ENCODE measurements around the gene SLC1A2.

Gene SLC1A2

DNA sequence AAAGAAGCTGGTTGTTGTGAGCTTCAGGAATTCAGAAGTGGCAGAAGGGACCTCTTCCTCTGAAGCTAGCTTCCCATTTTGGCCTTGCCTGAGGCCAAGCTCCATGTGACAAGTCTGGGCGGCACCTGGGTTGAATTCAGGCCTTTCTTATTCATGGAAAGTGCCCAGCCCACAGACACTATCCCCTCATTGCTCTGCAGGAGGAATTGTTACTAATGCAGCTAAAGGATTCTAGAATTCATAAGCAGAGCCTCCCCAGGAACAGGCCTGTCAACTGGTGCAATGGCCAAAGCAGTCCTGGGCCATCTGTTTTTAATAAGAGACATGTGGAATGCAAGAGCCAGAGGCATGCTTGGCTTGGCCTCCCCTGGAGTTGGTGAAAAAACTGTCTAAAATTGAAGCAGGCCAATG, 71.4 kb downstream of the SLC1A2 start:
- no peak for DNase-seq

DNA sequence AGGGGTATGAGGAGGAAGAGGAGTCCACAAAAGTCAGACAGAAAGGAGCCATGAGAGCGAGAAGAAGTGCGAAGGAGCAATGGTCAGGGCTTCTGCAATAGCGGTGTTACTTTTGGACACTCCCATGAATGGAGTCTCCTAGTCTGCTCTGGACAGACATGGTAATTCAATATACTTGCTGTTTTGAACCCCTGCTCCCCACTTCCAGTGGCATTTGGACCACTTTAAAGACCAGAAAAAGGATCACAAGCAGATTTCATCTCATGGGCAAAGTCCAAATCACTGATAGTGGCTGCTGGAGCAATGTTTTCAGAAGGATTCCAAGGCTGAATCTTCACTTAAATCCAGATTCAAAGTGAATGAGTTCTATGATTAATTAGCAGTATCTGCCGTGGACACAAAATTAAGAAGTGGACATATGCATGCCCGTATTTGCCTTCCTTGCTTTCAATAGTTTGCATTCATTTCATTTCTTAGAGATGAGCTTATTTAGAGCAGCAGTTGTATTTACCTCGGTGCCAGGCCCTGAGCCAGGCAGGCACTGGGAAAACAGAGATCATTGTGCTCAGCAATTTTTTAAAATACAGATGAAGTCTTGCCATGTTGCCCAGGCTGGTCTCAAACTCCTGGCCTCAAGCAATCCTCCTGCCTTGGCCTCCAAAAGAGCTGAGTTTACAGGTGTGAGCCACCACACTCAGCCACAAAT, 72.0 kb downstream of the SLC1A2 start:
- DNase-seq, result no peak

DNA sequence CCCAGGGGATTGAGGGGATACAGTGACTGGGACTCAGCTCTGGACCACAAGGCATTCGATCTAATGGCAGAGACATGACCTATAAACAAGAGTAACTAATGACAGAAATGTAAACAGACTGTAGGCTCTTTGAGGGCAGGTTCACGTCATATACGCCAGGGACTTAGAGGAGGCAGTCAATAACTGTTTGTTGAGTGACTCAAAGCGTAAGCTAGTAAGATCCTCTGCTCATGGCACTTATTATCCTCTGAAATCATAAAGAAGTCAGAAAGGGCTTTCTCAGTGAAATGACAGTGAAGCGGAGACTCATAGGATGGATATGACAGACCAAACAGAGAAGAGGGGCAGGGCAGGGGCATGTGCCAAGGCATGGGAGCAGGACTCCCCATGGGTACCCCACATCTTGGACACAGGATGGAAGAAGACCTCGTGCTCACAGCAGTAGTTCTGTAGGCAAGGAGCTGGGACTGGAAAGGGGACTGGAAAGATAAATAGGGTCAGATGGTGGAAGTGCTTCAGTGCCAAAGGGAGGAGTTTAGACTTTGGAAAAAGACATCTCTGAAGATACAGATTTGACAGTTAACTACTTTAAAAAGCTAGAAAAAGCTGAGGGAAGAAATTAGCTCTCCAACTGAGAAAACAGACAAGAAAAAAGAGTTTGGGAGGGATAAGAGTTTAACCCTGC, 72.7 kb downstream of the SLC1A2 start:
- DNase-seq, result no peak

DNA sequence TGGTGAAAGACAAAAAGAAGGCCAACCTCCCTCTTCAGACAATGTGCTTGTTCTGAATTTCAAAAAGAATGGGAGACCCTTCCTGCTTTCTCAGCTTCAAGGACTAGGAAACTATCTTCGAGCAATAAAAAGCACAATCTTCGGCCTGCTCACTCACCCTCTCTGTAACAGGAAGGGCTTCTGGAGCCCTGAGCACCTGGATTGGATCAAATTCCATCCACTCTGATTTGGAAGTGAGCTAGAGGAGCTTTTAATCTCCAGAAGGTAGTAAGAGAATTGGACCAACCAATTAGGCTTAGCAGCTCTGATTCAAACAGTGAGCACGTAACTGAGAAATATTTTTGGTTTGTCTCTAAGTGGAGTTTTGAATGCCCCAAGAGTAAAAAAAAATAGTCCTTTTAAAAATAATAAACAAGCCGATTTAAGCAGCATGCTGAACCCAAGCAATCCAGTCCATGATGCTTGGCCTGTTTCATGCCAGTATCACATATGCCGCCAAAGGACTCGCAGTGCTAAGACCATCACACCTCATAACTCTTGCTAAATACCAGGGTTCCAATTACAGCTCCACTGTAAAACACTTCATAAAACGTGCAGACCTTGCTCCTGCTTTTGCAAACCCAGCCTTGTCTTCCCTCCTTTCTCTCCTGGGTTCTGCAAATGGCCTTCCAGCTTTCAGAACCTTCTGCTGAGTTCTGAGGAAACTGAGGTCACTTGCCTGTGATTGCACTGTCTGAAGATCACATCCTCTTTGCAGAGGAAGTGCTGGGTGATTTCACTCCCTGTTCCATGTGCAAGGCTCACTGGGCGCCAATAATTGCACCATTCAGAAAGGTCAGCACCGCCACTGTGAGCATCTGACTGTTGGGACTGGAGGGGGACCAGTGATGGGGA, 74.4 kb downstream of the SLC1A2 start:
- DNase-seq, result no peak

DNA sequence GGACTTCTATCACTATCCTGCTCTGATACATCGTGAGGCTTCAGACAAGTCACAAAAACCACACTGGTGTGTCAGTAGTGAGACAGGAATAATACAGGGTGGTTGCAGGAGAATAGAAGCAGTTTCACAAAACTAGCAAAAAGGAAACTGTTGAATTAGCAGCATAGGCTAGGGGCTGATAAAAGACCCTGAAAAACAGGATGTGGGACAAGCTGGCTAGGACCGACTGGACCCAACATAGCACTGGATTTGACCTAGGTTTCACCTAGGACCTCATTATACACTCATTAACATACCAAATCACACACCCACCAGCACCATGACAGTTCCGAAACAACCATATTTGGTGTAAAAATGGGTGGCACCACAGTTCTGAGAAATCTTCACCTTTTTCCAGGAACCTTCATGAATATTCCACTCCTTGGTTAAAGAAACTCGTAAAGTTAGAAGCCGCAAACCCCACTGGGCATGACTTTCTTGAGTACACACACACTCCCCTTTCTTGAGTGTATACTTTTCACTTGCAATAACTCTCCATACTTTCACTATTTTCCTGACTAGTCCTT, 76.2 kb downstream of the SLC1A2 start:
- DNase-seq, result peak; percentile 44

DNA sequence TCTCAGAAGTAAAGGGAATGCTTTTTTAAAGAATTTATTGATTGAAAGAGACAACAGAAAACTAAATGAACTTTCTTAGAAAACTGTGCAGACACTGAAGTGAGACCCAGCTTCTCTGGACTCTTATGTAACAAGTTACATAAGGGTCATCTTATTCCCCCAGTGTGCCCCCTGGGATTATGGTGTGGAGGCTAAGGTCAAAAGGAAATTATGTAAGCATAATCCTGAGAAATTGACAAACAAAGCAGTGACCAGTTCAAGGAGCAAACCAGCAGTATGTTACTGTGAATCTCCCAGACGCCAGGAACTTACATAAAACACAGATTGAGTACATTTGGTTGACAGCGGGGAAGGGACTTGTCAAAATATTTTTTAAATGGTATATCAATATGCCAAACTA, 78.6 kb downstream of the SLC1A2 start:
- DNase-seq, result no peak

DNA sequence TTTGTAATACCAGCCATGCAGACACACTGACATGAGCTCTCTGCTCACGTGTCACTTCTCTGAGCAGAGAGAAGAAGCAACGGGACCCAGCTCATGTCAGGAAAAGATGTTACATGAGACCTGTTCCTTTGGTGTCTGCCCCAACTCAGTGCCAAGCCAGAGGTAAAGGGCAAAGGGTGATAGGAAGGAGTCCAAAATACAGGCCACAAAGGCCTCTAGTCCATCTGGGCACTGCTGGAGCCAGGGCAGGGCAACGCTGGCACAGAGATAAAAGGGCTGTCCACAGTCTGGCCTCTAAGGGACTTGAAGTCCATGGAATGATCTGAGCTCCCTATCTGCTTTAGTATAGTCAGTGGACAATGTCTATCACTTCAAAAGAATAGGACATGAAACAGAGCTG, 79.3 kb downstream of the SLC1A2 start:
- no peak for DNase-seq

- DNase-seq, result no peak
Observed at GRCh38 chr11:35338921-35339320, 80.4 kb downstream of the SLC1A2 start.

GRCh38 chr11:35337914-35338305, 81.4 kb downstream of the SLC1A2 start:
- no peak for DNase-seq

GRCh38 chr11:35337136-35337913, 82.0 kb downstream of the SLC1A2 start:
- no peak for DNase-seq

DNA sequence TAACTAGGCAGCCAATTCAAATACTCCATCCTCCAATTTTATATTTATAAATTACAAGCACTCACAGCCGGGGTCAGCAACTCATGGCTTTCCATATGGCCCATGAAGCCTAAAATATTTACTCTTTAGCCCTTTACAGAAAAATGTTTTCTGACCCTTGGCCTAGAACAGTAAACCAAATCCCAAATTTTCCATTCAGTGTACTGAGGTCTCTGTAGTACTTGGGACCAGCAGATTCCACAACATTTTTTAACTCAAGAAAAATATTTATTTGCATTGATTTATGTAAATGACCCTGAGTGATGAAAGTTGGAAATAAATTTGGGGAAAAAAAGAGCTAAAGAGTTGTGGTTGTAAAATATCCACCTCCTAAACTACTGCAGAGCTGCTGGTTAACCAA, 82.6 kb downstream of the SLC1A2 start:
- DNase-seq, result no peak

DNA sequence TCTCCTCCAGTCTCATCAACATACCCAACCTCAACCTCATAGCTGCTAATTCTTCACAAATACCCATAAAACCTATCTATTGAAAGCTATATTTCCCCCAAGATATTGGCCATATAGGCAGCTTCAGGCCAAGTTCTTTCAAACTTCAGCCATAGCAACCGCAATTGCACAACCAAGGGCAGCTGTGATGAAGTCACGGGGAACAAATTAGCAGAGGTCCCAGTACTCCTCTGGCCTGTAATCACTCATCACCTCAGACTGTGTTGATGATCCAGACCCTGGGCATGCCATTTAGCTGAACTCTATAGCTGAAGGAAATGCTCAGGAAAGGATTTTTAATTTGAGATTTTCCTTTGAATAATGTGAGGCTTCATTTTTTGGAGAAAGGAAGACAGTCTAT, 84.1 kb downstream of the SLC1A2 start:
- no peak for DNase-seq

- DNase-seq, result peak; percentile 10
Observed at GRCh38 chr11:35334385-35335090, 84.8 kb downstream of the SLC1A2 start.

GRCh38 chr11:35332524-35332923, 86.8 kb downstream of the SLC1A2 start:
- DNase-seq, result no peak

DNA sequence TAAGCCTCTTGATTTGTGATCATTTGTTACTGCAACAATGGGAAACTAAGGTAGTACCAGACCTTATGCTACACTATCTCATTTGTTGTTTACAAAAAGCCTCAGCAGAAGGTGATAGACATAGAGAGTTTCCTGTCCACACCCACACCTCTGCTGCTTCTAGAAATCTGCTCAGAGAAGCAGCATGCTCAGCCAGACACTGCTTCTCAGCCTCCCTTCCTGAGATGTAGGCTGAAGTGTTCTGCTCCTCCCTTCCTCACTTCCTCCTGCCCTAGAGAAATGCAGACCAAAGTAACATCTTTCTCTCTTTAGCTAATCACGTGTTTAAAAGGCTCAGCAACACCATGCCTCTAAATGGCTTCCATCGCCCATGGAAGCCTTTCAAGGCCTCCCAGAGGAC, 88.4 kb downstream of the SLC1A2 start:
- DNase-seq, result peak; percentile 58

- DNase-seq, result peak; percentile 34
Observed at GRCh38 chr11:35330156-35330889, 89.0 kb downstream of the SLC1A2 start.

DNA sequence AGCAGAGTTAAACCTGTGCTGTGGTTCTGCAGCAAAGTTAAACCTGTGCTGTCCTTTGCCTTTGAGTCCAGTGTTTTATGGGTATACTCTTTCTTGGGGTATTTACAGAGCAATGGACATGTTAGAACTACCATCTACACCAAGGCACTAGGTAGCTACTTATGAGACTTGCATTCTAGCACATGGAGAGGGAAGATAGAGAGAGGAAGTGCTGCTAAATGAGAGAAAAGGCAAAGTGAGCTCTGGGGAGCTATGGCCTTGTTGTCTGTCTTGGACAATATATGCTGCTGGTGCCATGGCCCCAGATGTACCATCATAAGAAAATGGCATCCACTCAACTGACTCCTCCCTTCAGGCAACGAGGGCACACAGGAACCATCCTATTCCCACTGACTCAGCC, 91.5 kb downstream of the SLC1A2 start:
- no peak for DNase-seq

DNA sequence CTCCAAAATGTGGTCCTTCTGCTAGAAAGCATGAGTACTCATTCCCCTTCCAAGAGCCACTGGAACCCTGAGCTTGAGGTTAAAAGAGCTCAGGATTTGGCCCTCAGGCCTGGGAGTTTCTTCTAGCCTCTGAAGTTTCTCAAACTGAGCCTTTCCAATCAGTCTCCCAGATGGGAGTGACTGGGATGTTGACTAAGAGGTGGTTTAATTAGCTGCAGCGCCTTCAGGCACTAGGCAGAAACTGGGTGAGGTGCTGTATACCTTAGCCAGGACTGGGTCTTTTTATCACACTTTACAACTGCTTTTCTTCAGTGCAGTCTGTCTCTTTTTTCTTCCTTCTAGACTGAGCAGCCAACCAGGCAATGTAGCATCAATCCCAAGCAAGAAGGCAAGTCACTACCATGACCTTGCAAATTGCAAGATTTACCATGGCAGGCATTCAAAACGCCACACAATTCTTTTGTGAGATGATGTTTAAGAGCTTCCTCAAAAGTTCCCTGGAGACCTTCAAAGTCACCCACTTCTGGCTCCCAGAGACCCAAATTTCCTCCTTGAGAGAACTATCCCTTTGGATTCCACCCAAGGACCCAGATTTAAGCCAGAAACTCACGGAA, 93.0 kb downstream of the SLC1A2 start:
- no peak for DNase-seq

GRCh38 chr11:35324981-35325380, 94.4 kb downstream of the SLC1A2 start:
- peak; percentile 26 for DNase-seq

GRCh38 chr11:35324183-35324886, 95.0 kb downstream of the SLC1A2 start:
- no peak for DNase-seq
